Immature natural killer cell (primary cell): Measurements from ENCODE around the gene BRSK2. TPM values are rescaled to one million over a fixed set of nuclear protein-coding genes. Genes with fewer than 3 reads are reported as not detected.

Experiments used
- DNase-seq, 3 donors: peaks; one replicate each; pipeline ENCODE4 v3.0.0; 2022; ENCODE audit warnings: mixed read lengths in 1 of 3
- H3K27ac Mint-ChIP-seq, 6 donors: one replicate each; pipeline ENCODE4 v1.8.0; 2020; ENCODE audit warnings: mixed read lengths in 6 of 6, mild to moderate bottlenecking in 5 of 6, inconsistent platforms in 4 of 6, moderate library complexity in 3 of 6
- H3K27me3 Mint-ChIP-seq, 3 donors: one replicate each; pipeline ENCODE4 v1.8.0; 2020 to 2021; ENCODE audit warnings: low read depth in 3 of 3, mild to moderate bottlenecking in 3 of 3, mixed read lengths in 3 of 3, moderate library complexity in 3 of 3, inconsistent platforms in 1 of 3
- H3K36me3 Mint-ChIP-seq, 3 donors: one replicate each; pipeline ENCODE4 v1.8.0; 2020; ENCODE audit warnings: mixed read lengths in 3 of 3, inconsistent platforms in 2 of 3, mild to moderate bottlenecking in 2 of 3
- H3K4me1 Mint-ChIP-seq, 2 donors: one replicate each; pipeline ENCODE4 v1.8.0; 2020; ENCODE audit warnings: inconsistent platforms in 2 of 2, mild to moderate bottlenecking in 2 of 2, mixed read lengths in 2 of 2, moderate library complexity in 1 of 2
- H3K4me3 Mint-ChIP-seq, 5 donors: one replicate each; pipeline ENCODE4 v1.8.0; 2020; ENCODE audit warnings: mild to moderate bottlenecking in 5 of 5, mixed read lengths in 5 of 5, inconsistent platforms in 3 of 5, moderate library complexity in 3 of 5
- H3K9me3 Mint-ChIP-seq, 6 donors: one replicate each; pipeline ENCODE4 v1.8.0; 2020; ENCODE audit warnings: mild to moderate bottlenecking in 6 of 6, mixed read lengths in 6 of 6, inconsistent platforms in 4 of 6, moderate library complexity in 3 of 6
- polyA plus RNA-seq, 3 donors: library from polyadenylated mRNA; unstranded; fragments of 300-500 nt; fragmentation: Illumina TruSeq; gene quantifications; one replicate each; pipeline ENCODE4 v1.2.3, GENCODE V29; 2021

Gene BRSK2
- polyA plus RNA-seq, 3 donors from 2014 or later = 0.12 TPM; not detected in 2

DNA sequence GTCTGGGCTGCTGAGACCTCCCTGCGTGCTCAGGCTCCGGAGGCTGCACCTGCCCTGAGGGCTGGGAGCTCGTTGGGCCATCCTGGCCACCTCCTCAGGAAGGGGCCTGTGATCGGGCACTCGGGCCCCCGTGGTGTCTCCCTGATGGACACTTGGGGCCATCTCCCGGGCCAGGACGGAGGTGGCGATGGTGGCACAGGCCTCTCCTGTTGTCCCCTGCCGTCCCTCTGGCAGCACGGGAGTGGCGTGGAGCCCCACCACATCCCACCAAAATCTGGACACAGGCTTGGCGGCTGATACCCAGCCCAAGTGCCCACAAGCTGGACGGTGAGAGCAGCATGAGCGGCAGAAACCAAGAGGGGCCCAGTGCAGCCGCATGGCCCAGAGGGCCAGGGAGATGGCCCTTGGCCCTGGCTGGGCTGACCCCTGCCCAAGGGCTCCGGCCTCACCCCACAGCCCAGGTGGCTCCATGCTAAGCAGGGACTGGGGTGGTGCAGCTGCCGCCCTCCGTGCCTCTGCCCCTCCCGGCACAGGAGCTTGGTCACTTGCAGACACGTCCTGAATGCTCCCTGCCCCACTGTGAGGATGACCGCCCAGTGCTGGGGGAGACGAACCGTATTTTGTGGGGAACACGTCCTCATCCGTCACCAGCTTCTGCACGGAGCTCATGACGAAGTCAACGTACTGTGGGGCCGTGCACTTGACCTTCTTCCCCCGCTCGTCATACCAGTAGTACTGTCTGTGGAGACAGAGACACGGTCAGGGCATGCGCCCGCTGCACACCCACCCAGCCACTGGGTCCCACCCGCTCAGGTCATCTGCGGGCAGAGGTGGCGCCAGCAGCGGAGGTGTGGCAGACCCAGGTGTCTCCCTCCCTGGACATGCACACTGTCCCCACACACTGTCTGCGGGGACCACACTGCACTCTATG lies 81.2 kb downstream of the BRSK2 start:
- Mint-ChIP-seq H3K36me3 (peaks cover 4 to 26% (median 6%) of the 10 kb centered on the region in 3 donors), H3K4me1 (peaks cover 6 to 8% of the 10 kb centered on the region in 2 donors), H3K4me3 (no peak overlapping the region), H3K27me3 (peaks cover 1 to 8% (median 7%) of the 10 kb centered on the region in 3 donors), H3K27ac (no peak overlapping the region), H3K9me3 (no peaks in the 10 kb centered on the region)
- no peak for DNase-seq

DNA sequence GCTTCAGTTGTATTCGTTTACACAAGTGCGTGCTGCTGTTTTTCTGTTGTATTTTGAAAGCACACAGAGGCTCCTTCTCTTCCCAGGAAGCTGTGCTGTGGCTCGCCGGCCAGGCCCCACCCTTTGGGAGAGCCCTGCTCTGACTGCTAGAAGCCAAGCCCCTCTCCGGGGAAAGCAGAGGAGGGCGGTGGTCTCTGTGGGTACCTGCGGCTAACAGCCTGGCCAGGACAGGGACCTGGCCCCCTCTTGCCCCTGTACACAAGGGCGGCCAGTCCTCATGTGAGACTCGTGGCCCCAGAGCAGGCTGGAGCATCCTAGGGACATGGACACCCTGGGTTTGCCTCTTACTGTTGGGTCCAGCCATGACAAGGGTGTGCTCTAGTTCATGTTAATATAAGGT lies 82.0 kb downstream of the BRSK2 start:
- Mint-ChIP-seq H3K4me3 (no peak overlapping the region), H3K9me3 (no peaks in the 10 kb centered on the region), H3K36me3 (peaks cover 4 to 31% (median 11%) of the 10 kb centered on the region in 3 donors), H3K4me1 (peaks cover 6 to 8% of the 10 kb centered on the region in 2 donors), H3K27ac (no peak overlapping the region), H3K27me3 (peaks cover 1 to 7% (median 4%) of the 10 kb centered on the region in 3 donors)
- no peak for DNase-seq

DNA sequence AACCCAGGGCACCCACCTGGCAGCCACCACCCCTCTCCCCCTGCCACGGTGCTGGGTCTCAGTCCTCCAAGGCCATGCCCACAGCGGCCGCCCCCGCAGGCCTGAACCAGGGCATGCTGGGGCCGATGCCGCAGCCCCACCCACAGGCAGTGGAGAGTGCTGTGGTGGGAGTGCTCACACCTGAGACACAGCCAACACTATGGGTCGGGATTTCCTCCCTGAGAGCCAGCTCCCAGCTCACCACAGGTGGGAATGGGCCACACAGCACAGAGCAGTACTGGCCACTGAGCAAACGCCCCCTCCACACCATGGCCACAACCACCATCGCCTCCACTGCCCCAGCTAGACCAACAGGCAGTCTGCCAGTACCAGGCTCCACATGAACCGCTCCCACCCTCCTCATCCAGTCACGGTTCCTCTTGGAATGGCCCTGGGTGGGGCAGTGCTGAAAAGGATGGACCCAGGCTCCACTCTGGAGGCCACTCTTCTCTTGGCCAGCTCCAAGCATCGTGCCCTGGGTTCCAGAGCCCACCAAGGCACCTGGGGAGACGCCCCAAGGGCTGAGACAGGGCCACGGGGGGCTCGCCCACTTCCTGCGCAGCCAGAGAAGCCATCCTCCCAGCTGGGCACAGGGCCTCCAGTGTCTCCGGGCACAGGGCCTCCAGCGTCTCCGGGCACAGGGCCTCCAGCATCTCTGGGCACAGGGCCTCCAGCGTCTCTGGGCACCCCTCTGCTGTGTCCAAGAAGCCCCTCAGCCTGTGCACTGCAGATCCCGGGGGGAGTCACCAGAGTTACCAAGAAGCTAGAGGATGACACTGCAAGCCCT lies 82.7 kb downstream of the BRSK2 start:
- peaks cover 0 to 4% (median 1%) of the 10 kb centered on the region in 3 donors for H3K27me3 Mint-ChIP-seq
- no peak overlapping the region for H3K4me3 Mint-ChIP-seq
- peaks cover 4 to 25% (median 11%) of the 10 kb centered on the region in 3 donors for H3K36me3 Mint-ChIP-seq
- peaks cover 2% of the 10 kb centered on the region in 2 donors for H3K4me1 Mint-ChIP-seq
- H3K27ac Mint-ChIP-seq = no peak overlapping the region
- no peak for DNase-seq
- H3K9me3 Mint-ChIP-seq = no peaks in the 10 kb centered on the region

DNA sequence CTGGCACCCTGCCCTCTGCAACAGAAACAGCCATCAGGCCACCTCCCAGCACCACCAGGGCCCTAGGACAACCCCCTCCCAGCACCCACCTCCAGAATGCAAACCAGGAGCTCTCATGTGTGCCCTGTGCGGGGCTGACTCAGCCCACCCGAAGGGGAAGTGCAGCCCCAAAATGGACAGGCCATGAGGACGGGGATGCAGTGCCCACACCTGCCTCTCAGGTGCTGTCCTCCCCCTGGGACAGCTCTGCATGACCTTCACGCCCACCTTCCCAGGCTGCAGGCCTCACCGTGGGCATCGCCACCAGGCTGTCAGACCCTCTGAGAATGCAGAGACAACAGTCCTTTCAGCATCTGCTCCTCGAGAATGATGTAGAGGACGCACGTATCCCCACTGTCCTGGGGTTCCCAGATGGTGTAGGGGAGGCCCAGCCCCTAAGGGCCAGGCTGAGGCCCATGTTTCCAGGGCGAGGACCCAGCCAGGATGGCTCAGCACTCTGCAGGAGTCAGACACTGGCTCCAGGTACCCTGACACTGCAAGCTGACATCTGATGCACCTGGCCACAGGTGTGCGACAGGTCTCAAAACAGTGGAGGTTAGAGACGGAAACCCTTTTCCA lies 83.4 kb downstream of the BRSK2 start:
- H3K27me3 Mint-ChIP-seq = peaks cover 0 to 4% (median 1%) of the 10 kb centered on the region in 3 donors
- no peaks in the 10 kb centered on the region for H3K4me1 Mint-ChIP-seq
- no peak overlapping the region for H3K27ac Mint-ChIP-seq
- H3K36me3 Mint-ChIP-seq = peaks cover 4 to 28% (median 11%) of the 10 kb centered on the region in 3 donors
- no peaks in the 10 kb centered on the region for H3K9me3 Mint-ChIP-seq
- DNase-seq = no peak
- no peak overlapping the region for H3K4me3 Mint-ChIP-seq

DNA sequence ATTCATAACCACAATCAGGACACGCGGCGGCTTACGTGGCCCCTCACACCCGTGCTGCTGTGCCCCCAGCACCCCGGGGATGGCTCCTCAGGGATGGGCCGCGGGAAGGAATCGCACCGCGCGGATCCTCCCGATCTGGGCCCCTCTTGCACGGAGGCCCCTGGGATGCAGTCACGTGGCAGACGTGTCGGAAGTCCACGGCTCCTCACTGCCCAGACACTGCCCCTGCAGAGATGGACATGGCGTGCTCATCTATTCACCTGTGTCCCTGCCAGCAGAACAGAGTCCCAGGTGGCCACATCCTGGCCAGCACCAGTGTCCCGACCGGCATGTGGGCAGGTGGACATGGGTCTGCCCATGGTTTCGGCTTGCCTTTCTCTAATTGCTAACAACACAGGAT lies 84.1 kb downstream of the BRSK2 start:
- Mint-ChIP-seq H3K4me3 (no peak overlapping the region), H3K27me3 (peaks cover 0 to 1% (median 0%) of the 10 kb centered on the region in 3 donors), H3K27ac (no peak overlapping the region), H3K9me3 (no peaks in the 10 kb centered on the region), H3K4me1 (no peaks in the 10 kb centered on the region), H3K36me3 (peaks cover 4 to 33% (median 11%) of the 10 kb centered on the region in 3 donors)
- DNase-seq = no peak

DNA sequence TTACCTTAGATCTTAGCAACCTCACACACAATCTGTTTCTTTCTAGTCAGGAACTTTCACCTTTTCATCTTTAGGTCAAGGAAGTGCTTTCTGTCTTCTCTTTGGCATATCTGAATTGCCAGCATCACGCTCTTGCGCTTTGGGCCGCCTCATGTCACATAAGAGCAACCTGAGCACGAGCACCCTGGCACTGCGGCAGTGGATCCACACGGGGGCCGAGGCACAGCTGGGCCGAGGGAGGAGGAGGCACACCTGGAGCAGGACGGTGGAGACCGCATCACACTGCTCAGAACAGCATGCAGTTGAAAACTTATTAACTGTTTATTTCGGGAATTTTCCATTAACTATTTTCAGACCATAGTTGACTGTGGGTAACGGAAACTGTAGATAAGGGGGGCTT lies 86.1 kb downstream of the BRSK2 start:
- Mint-ChIP-seq H3K36me3 (peaks cover 4 to 36% (median 11%) of the 10 kb centered on the region in 3 donors), H3K4me1 (no peaks in the 10 kb centered on the region), H3K9me3 (no peaks in the 10 kb centered on the region), H3K4me3 (no peak overlapping the region), H3K27ac (no peak overlapping the region), H3K27me3 (peaks cover 0 to 1% (median 0%) of the 10 kb centered on the region in 3 donors)
- no peak for DNase-seq

DNA sequence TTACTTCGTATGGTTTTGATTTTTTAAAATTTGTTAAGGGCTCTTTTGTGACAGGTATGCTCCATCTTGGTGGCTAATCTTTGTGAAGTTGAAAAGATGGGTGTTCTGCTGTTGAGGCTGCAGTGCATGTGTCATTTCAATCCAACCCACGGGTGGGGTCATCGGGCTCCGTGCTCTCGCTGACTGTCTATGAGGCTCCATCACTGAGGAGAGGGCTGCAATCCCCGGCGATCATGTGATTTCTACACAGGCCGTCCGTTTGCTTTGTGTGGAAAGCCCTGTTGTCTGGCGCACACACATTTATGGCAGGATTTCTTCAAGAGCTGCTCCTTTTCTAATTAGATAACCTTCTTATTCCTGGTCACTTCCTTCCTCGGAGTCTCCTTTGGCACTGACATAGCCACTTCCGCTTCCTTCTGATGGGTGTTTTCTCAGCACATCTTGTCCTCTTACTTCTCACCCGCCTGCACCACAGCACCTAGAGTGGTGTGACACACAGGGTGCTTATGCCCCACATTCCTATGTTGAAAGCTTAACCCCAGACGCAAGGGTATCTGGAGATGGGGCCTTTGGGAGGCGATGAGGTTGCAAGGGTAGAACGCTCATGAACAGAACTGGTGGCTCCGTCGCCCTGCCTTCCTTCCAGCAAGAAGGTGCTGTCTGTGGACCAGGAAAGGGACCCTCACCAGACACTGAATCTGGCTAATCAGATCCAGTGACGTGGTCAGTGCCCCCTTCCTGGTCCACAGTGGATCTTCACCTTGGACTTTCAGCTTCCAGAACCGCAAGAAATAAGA lies 87.4 kb downstream of the BRSK2 start:
- H3K36me3 Mint-ChIP-seq = peaks cover 4 to 36% (median 11%) of the 10 kb centered on the region in 3 donors
- H3K4me3 Mint-ChIP-seq = no peak overlapping the region
- H3K27me3 Mint-ChIP-seq = no peaks in the 10 kb centered on the region
- H3K9me3 Mint-ChIP-seq = no peaks in the 10 kb centered on the region
- H3K27ac Mint-ChIP-seq = no peak overlapping the region
- no peak for DNase-seq
- no peaks in the 10 kb centered on the region for H3K4me1 Mint-ChIP-seq

DNA sequence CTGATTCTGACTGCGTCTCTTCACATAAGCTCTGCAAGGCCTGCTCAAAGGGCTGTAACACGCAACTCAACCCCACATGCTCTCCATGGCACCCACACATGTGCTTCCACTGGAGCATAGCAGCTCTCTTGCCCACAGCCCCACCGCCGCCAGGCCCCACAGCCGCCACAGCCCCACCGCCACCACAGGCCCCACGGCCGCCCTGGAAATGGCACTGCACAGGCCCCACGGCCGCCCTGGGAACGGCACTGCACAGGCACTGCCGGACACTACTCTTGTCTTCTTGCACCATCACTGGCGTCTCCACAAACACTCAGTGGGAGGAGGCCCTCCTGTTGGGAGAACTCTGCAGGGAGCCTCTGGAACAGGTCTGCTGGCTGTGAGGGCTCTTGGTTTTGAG lies 88.3 kb downstream of the BRSK2 start:
- no peak for DNase-seq
- H3K36me3 Mint-ChIP-seq = peaks cover 4 to 36% (median 11%) of the 10 kb centered on the region in 3 donors
- no peaks in the 10 kb centered on the region for H3K27me3 Mint-ChIP-seq
- peak overlapping the region in 1 of 6 donors; percentile 12 for H3K27ac Mint-ChIP-seq
- H3K4me1 Mint-ChIP-seq = no peaks in the 10 kb centered on the region
- no peak overlapping the region for H3K4me3 Mint-ChIP-seq
- H3K9me3 Mint-ChIP-seq = no peaks in the 10 kb centered on the region

DNA sequence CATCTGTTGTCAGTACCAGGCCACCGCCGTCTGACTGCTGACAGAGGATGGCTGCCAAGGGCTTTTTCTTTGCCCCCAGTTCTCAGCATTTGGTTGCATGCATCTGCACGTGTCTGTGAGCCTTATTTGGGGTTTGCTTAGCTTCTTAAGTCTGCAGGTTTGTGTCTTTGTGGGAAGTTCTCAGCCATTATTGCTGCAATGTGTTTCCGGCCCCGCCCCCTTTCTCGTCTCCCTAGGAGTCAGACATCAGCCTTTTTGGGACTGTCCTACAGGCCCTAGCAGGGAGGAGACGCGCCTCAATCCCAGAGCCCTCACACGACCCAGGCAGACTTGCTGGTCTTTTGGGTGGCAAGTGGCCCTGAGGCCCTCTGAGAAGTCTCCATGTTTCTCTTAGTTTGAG lies 88.8 kb downstream of the BRSK2 start:
- Mint-ChIP-seq H3K27me3 (no peaks in the 10 kb centered on the region), H3K27ac (peak overlapping the region in 1 of 6 donors; percentile 17), H3K36me3 (peaks cover 4 to 36% (median 11%) of the 10 kb centered on the region in 3 donors), H3K4me1 (peaks cover 0 to 1% of the 10 kb centered on the region in 2 donors), H3K4me3 (no peak overlapping the region), H3K9me3 (no peaks in the 10 kb centered on the region)
- DNase-seq = no peak

DNA sequence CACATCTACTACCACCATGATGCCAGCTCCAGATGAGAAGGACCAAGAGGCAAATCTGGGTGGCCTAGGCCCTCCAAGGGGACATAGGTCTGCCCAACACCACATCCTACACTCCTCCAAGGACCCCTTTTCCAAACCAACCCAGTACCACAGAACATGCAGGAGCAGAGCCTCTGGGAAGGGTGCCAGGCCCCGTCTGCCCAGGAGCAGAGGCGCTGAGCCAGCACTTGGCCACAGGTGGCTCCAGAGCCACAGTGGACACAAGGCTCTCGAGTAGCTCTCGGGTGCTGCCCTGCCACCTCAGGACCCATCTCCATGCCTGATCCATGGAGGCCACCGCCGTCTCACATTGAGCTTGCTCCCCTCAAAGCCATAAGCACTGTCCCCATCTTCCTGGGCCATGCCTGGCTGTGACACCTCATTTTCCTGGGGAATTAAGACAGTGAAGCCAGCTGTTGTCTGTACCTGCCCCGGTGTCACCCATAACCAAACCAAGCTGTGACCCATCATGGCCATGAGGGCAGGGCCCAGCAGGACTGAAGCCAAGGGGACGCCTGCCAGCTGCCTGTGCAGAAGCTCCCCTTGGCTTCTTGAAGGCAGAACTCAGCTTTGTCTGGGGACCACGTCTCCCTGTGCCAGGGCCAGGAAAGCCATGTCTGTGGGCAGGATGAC lies 89.4 kb downstream of the BRSK2 start:
- peaks cover 0 to 2% (median 0%) of the 10 kb centered on the region in 3 donors for H3K27me3 Mint-ChIP-seq
- no peak overlapping the region for H3K27ac Mint-ChIP-seq
- peaks cover 0 to 5% of the 10 kb centered on the region in 2 donors for H3K4me1 Mint-ChIP-seq
- H3K36me3 Mint-ChIP-seq = peaks cover 2 to 34% (median 8%) of the 10 kb centered on the region in 3 donors
- H3K9me3 Mint-ChIP-seq = no peaks in the 10 kb centered on the region
- H3K4me3 Mint-ChIP-seq = no peak overlapping the region
- no peak for DNase-seq

DNA sequence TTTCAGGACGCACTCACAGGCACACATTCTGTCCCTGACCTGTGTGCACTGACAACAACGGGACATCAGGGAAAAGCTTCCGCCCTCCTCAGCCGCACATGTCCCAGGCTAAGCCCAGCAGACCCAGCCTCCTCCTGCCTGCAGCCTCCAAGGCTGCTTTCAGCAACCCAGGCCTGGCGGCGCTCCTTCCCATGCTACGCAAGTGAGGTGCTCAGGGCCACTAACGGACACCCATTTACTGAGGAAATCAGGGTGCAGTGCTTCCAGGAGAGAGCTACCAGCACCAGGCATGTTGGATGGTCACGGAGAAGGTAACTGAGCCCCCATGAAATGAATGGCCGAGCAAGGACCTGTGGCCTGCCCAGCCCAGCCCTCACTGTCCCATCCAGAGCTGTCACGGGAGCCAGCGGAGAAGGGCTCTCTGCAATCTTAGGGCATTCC lies 90.0 kb downstream of the BRSK2 start:
- Mint-ChIP-seq H3K4me3 (no peak overlapping the region), H3K9me3 (no peaks in the 10 kb centered on the region), H3K36me3 (peaks cover 0 to 29% (median 5%) of the 10 kb centered on the region in 3 donors), H3K27ac (no peak overlapping the region), H3K27me3 (peaks cover 0 to 2% (median 0%) of the 10 kb centered on the region in 3 donors), H3K4me1 (peaks cover under 1 to 6% of the 10 kb centered on the region in 2 donors)
- no peak for DNase-seq

DNA sequence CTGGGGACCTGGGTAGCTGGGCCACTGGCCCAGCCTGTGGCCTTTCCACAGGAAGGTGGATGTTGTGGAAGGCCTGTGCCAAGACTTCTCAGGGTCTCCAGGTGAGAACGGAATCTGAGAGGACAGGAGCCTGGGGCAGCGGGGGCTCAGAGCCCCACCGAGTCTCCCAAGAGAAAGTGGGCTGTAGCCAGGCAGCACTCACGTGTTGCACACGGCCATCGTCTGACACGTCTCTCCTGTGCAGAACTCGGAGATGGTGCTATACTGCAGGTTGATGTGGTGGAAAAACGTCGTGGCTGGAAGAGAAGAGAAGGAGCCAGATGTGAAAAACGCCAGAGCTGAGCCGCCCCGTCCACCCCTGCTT lies 90.4 kb downstream of the BRSK2 start:
- Mint-ChIP-seq H3K4me1 (peaks cover 5 to 11% of the 10 kb centered on the region in 2 donors), H3K36me3 (peaks cover 0 to 24% (median 5%) of the 10 kb centered on the region in 3 donors), H3K9me3 (no peaks in the 10 kb centered on the region), H3K27me3 (peaks cover 0 to 2% (median 0%) of the 10 kb centered on the region in 3 donors), H3K4me3 (no peak overlapping the region), H3K27ac (peak overlapping the region in 1 of 6 donors; percentile 57)
- no peak for DNase-seq
